Bronchial epithelial cell (primary cell): Measurements from ENCODE around the gene ATF3. TPM values are rescaled to one million over a fixed set of nuclear protein-coding genes. Genes with fewer than 3 reads are reported as not detected.

Experiments used
- DNase-seq: peaks from one replicate; pipeline ENCODE4 v3.0.0-alpha.2; 2010; ENCODE audit warnings: low read depth
- FAIRE-seq: peaks from 2 replicates; lab custom pipeline; 2011; peaks lifted over from hg19 to GRCh38; lab: Jason Lieb, UNC
- H3K27me3 ChIP-seq: 2 replicates; pipeline ENCODE4 v1.5.1; 2011; ENCODE audit warnings: low read length; ENCODE audit not compliant: control insufficient read depth, insufficient read depth
- H3K36me3 ChIP-seq: 2 replicates; pipeline ENCODE4 v1.5.1; 2011; ENCODE audit warnings: low read length; ENCODE audit not compliant: control insufficient read depth, insufficient read depth
- H3K4me3 ChIP-seq: 2 replicates; pipeline ENCODE4 v1.5.1; 2011; ENCODE audit warnings: mild to moderate bottlenecking, low read depth, low read length, control low read depth
- total RNA-seq: library from RNA; depleted of rRNA; stranded (reverse); fragments of >200 nt; gene quantifications from 2 replicates; pipeline ENCODE4 v1.2.1, GENCODE V29; 2014
- TF ChIP-seq, protein P1 (sequence below): IDR thresholded peaks from 2 replicates; pipeline ENCODE4 v1.5.1; 2011; ENCODE audit warnings: mild to moderate bottlenecking, moderate library complexity, low read length, control low read depth, inconsistent platforms; ENCODE audit not compliant: insufficient read depth, severe bottlenecking

The ATF3 gene
- total RNA-seq, 1 donor from 2014 or later: 19.2 TPM

- FAIRE-seq (no peak), DNase-seq (no peak)
- no peak overlapping the region for H3K4me3 ChIP-seq
- H3K27me3 ChIP-seq: peaks cover 5% of the 10 kb centered on the region
- H3K36me3 ChIP-seq: no peaks in the 10 kb centered on the region
- TF ChIP-seq, protein P1, sequence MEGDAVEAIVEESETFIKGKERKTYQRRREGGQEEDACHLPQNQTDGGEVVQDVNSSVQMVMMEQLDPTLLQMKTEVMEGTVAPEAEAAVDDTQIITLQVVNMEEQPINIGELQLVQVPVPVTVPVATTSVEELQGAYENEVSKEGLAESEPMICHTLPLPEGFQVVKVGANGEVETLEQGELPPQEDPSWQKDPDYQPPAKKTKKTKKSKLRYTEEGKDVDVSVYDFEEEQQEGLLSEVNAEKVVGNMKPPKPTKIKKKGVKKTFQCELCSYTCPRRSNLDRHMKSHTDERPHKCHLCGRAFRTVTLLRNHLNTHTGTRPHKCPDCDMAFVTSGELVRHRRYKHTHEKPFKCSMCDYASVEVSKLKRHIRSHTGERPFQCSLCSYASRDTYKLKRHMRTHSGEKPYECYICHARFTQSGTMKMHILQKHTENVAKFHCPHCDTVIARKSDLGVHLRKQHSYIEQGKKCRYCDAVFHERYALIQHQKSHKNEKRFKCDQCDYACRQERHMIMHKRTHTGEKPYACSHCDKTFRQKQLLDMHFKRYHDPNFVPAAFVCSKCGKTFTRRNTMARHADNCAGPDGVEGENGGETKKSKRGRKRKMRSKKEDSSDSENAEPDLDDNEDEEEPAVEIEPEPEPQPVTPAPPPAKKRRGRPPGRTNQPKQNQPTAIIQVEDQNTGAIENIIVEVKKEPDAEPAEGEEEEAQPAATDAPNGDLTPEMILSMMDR: no peak
These were observed 35.3 kb downstream of the ATF3 start for GRCh38 chr1:212643877-212644276.

GRCh38 chr1:212644866-212645545 lies 36.4 kb downstream of the ATF3 start:
- H3K4me3 ChIP-seq: no peak overlapping the region
- peaks cover 1% of the 10 kb centered on the region for H3K27me3 ChIP-seq
- FAIRE-seq: peak; percentile 93
- TF ChIP-seq, protein P1: no peak
- no peaks in the 10 kb centered on the region for H3K36me3 ChIP-seq
- no peak for DNase-seq

DNA sequence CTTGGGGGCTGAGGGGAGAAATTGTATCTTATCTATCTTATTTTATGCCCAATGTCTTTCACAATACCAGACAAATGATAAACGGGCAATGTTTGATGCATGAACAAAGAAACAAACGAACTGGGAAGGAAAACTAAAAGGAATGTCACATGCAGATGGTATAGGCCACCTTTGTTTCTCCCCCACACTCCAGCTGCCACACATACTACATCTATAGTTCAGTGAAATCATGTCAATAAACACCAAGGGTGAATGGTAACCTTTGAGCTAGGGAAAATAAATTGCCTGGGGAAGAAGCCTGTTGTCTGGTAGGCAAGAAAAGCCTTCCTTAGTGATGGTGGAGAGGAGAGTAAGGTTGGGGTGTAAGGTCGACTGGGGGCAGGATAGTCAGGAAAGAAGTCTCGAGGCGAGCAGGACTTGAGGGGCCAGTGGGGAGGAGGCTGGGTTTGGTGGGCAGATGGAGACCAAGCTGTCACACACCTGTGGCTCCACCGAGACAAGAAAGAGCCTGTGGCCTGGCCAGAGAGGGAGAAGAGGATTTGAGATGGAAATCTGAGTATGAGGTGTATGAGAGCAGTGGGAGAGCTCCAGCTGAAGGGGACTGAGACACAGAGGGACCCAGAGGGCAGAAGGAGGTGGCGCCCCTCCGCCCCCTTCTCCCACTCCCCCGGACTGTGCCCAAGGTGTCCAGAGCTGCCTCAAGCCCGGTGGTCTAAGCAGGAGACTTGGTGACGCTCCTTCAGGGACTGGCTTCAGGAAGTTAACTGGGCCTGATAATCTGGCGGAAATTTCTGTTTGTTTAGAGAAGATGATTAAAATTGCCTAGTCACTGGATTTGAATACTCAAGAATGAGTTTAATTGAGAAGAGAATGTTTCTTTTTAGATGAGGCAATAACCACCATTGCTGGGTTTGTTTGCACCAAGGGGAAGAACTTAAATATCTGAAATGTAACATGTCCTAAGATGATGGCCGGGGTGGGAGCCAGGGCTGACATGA lies 37.3 kb downstream of the ATF3 start:
- H3K4me3 ChIP-seq: no peak overlapping the region
- TF ChIP-seq, protein P1: no peak
- peaks cover 1% of the 10 kb centered on the region for H3K27me3 ChIP-seq
- FAIRE-seq: no peak
- H3K36me3 ChIP-seq: no peaks in the 10 kb centered on the region
- no peak for DNase-seq

GRCh38 chr1:212646588-212646987 lies 38.0 kb downstream of the ATF3 start:
- TF ChIP-seq, protein P1: no peak
- no peak for DNase-seq
- no peak for FAIRE-seq

GRCh38 chr1:212647004-212647403 lies 38.4 kb downstream of the ATF3 start:
- TF ChIP-seq, protein P1: no peak
- FAIRE-seq (no peak), DNase-seq (no peak)
- no peak overlapping the region for H3K4me3 ChIP-seq
- H3K36me3 ChIP-seq: no peaks in the 10 kb centered on the region
- H3K27me3 ChIP-seq: peaks cover 1% of the 10 kb centered on the region

More at GRCh38 chr1:212646588-212646987, 38.0 kb downstream of the ATF3 start:
- H3K4me3 ChIP-seq: no peak overlapping the region
- peaks cover 1% of the 10 kb centered on the region for H3K27me3 ChIP-seq
- no peaks in the 10 kb centered on the region for H3K36me3 ChIP-seq
